Immature natural killer cell (primary cell): ENCODE data around the gene KRTAP10-3. TPM values are rescaled to one million over a fixed set of nuclear protein-coding genes. Genes with fewer than 3 reads are reported as not detected.

Source experiments
- DNase-seq, 3 donors: peaks; one replicate each; pipeline ENCODE4 v3.0.0; 2022; ENCODE audit warnings: mixed read lengths in 1 of 3
- H3K27ac Mint-ChIP-seq, 6 donors: one replicate each; pipeline ENCODE4 v1.8.0; 2020; ENCODE audit warnings: mixed read lengths in 6 of 6, mild to moderate bottlenecking in 5 of 6, inconsistent platforms in 4 of 6, moderate library complexity in 3 of 6
- H3K27me3 Mint-ChIP-seq, 3 donors: one replicate each; pipeline ENCODE4 v1.8.0; 2020 to 2021; ENCODE audit warnings: low read depth in 3 of 3, mild to moderate bottlenecking in 3 of 3, mixed read lengths in 3 of 3, moderate library complexity in 3 of 3, inconsistent platforms in 1 of 3
- H3K36me3 Mint-ChIP-seq, 3 donors: one replicate each; pipeline ENCODE4 v1.8.0; 2020; ENCODE audit warnings: mixed read lengths in 3 of 3, inconsistent platforms in 2 of 3, mild to moderate bottlenecking in 2 of 3
- H3K4me1 Mint-ChIP-seq, 2 donors: one replicate each; pipeline ENCODE4 v1.8.0; 2020; ENCODE audit warnings: inconsistent platforms in 2 of 2, mild to moderate bottlenecking in 2 of 2, mixed read lengths in 2 of 2, moderate library complexity in 1 of 2
- H3K4me3 Mint-ChIP-seq, 5 donors: one replicate each; pipeline ENCODE4 v1.8.0; 2020; ENCODE audit warnings: mild to moderate bottlenecking in 5 of 5, mixed read lengths in 5 of 5, inconsistent platforms in 3 of 5, moderate library complexity in 3 of 5
- H3K9me3 Mint-ChIP-seq, 6 donors: one replicate each; pipeline ENCODE4 v1.8.0; 2020; ENCODE audit warnings: mild to moderate bottlenecking in 6 of 6, mixed read lengths in 6 of 6, inconsistent platforms in 4 of 6, moderate library complexity in 3 of 6
- polyA plus RNA-seq, 3 donors: library from polyadenylated mRNA; unstranded; fragments of 300-500 nt; fragmentation: Illumina TruSeq; gene quantifications; one replicate each; pipeline ENCODE4 v1.2.3, GENCODE V29; 2021

Gene KRTAP10-3
- polyA plus RNA-seq, 3 donors from 2014 or later: not detected

- Mint-ChIP-seq H3K27me3 (peaks cover 4 to 8% (median 5%) of the 10 kb centered on the region in 3 donors), H3K9me3 (peaks cover 0 to 6% (median 5%) of the 10 kb centered on the region in 6 donors), H3K4me1 (peaks cover 0 to 1% of the 10 kb centered on the region in 2 donors), H3K4me3 (no peak overlapping the region), H3K36me3 (peaks cover 0 to 4% (median 0%) of the 10 kb centered on the region in 3 donors), H3K27ac (no peak overlapping the region)
- no peak for DNase-seq
Observed at GRCh38 chr21:44540741-44541288, 17.8 kb downstream of the KRTAP10-3 start.

- Mint-ChIP-seq H3K27ac (no peak within 1 kb of the TSS), H3K4me3 (no peak within 1 kb of the TSS), H3K4me1 (no peaks in the 10 kb centered on the region), H3K27me3 (peaks cover 2 to 5% (median 4%) of the 10 kb centered on the region in 3 donors), H3K36me3 (no peaks in the 10 kb centered on the region), H3K9me3 (no peaks in the 10 kb centered on the region)
- DNase-seq: no peak
Observed at GRCh38 chr21:44539991-44540666, 18.5 kb downstream of the KRTAP10-3 start, which contains the start of gene KRTAP10-1. Gene KRTAP10-1 (minus strand): TSS chr21:44540195. CDS start chr21:44540150, 45 bp downstream.

- peaks cover 3 to 5% (median 4%) of the 10 kb centered on the region in 3 donors for H3K27me3 Mint-ChIP-seq
- no peaks in the 10 kb centered on the region for H3K36me3 Mint-ChIP-seq
- no peaks in the 10 kb centered on the region for H3K4me1 Mint-ChIP-seq
- no peak for DNase-seq
- no peaks in the 10 kb centered on the region for H3K9me3 Mint-ChIP-seq
- peak overlapping the region in 1 of 6 donors; percentile 25 for H3K27ac Mint-ChIP-seq
- no peak overlapping the region for H3K4me3 Mint-ChIP-seq
Observed at GRCh38 chr21:44539046-44539445, 19.5 kb downstream of the KRTAP10-3 start.

GRCh38 chr21:44537930-44538911, 20.4 kb downstream of the KRTAP10-3 start:
- DNase-seq: no peak
- H3K27ac Mint-ChIP-seq: no peak overlapping the region

GRCh38 chr21:44535963-44536362, 22.6 kb downstream of the KRTAP10-3 start:
- H3K4me3 Mint-ChIP-seq: no peak overlapping the region
- DNase-seq: no peak
- H3K4me1 Mint-ChIP-seq: no peaks in the 10 kb centered on the region
- H3K36me3 Mint-ChIP-seq: no peaks in the 10 kb centered on the region
- H3K9me3 Mint-ChIP-seq: no peaks in the 10 kb centered on the region
- no peak overlapping the region for H3K27ac Mint-ChIP-seq
- H3K27me3 Mint-ChIP-seq: peaks cover 4 to 6% (median 5%) of the 10 kb centered on the region in 3 donors

More at GRCh38 chr21:44537930-44538911, 20.4 kb downstream of the KRTAP10-3 start:
- no peak overlapping the region for H3K4me3 Mint-ChIP-seq
- no peaks in the 10 kb centered on the region for H3K4me1 Mint-ChIP-seq
- H3K27me3 Mint-ChIP-seq: peaks cover 3 to 5% (median 4%) of the 10 kb centered on the region in 3 donors
- no peaks in the 10 kb centered on the region for H3K36me3 Mint-ChIP-seq
- no peaks in the 10 kb centered on the region for H3K9me3 Mint-ChIP-seq

- no peak overlapping the region for H3K4me3 Mint-ChIP-seq
- no peak for DNase-seq
- H3K36me3 Mint-ChIP-seq: no peaks in the 10 kb centered on the region
- peaks cover 4 to 6% (median 5%) of the 10 kb centered on the region in 3 donors for H3K27me3 Mint-ChIP-seq
- no peaks in the 10 kb centered on the region for H3K4me1 Mint-ChIP-seq
- H3K9me3 Mint-ChIP-seq: no peaks in the 10 kb centered on the region
- no peak overlapping the region for H3K27ac Mint-ChIP-seq
Observed at GRCh38 chr21:44534688-44535087, 23.9 kb downstream of the KRTAP10-3 start.

- Mint-ChIP-seq H3K27ac (no peak overlapping the region), H3K9me3 (no peaks in the 10 kb centered on the region), H3K27me3 (peaks cover 4 to 6% (median 5%) of the 10 kb centered on the region in 3 donors), H3K36me3 (no peaks in the 10 kb centered on the region), H3K4me1 (no peaks in the 10 kb centered on the region), H3K4me3 (no peak overlapping the region)
- no peak for DNase-seq
Observed at GRCh38 chr21:44533891-44534627, 24.5 kb downstream of the KRTAP10-3 start.

- H3K4me3 Mint-ChIP-seq: no peak overlapping the region
- H3K9me3 Mint-ChIP-seq: no peaks in the 10 kb centered on the region
- H3K36me3 Mint-ChIP-seq: no peaks in the 10 kb centered on the region
- H3K27me3 Mint-ChIP-seq: peaks cover 4% of the 10 kb centered on the region in 3 donors
- no peak for DNase-seq
- no peak overlapping the region for H3K27ac Mint-ChIP-seq
- H3K4me1 Mint-ChIP-seq: no peaks in the 10 kb centered on the region
Observed at GRCh38 chr21:44533121-44533890, 25.3 kb downstream of the KRTAP10-3 start.

GRCh38 chr21:44532712-44533111, 25.9 kb downstream of the KRTAP10-3 start:
- Mint-ChIP-seq H3K27me3 (peaks cover 4% of the 10 kb centered on the region in 3 donors), H3K9me3 (no peaks in the 10 kb centered on the region), H3K27ac (no peak overlapping the region), H3K4me1 (no peaks in the 10 kb centered on the region), H3K36me3 (no peaks in the 10 kb centered on the region), H3K4me3 (no peak overlapping the region)
- no peak for DNase-seq

GRCh38 chr21:44531606-44532564, 26.7 kb downstream of the KRTAP10-3 start:
- Mint-ChIP-seq H3K4me3 (no peak overlapping the region), H3K36me3 (no peaks in the 10 kb centered on the region), H3K27me3 (peaks cover 0 to 4% (median 2%) of the 10 kb centered on the region in 3 donors), H3K9me3 (no peaks in the 10 kb centered on the region), H3K27ac (no peak overlapping the region), H3K4me1 (no peaks in the 10 kb centered on the region)
- no peak for DNase-seq

GRCh38 chr21:44530903-44531605, 27.5 kb downstream of the KRTAP10-3 start:
- H3K36me3 Mint-ChIP-seq: no peaks in the 10 kb centered on the region
- H3K9me3 Mint-ChIP-seq: no peaks in the 10 kb centered on the region
- no peak overlapping the region for H3K27ac Mint-ChIP-seq
- H3K4me1 Mint-ChIP-seq: no peaks in the 10 kb centered on the region
- DNase-seq: no peak
- H3K27me3 Mint-ChIP-seq: peaks cover 0 to 4% (median 2%) of the 10 kb centered on the region in 3 donors
- H3K4me3 Mint-ChIP-seq: no peak overlapping the region
